Measurements from ENCODE around the gene OCIAD2. TPM values are rescaled to one million over a fixed set of nuclear protein-coding genes. Genes with fewer than 3 reads are reported as not detected.
"Not testable (repeated sequence)": the region's sequence is repeated elsewhere in the genome, so short reads cannot be mapped to it uniquely, and the experiment has no call there.

Gene OCIAD2
- total RNA-seq, 1 experiment from 2014 or later, result 10.5 TPM

- no peak overlapping the region for H3K4me3 ChIP-seq (ENCODE audit: low read depth, low read length)
- no peak for TF ChIP-seq CTCF (IDR thresholded peaks at IDR 0.05; ENCODE audit: insufficient read depth in 1 of 2, low read depth in 1 of 2, low read length in 1 of 2, severe bottlenecking in 1 of 2, unreplicated experiment in 1 of 2)
- BruUV-seq (replicated peaks), result no TSS peak
- H3K4me1 ChIP-seq, result no peaks in the 10 kb centered on the region
- intact Hi-C loops (cut with micrococcal nuclease; ENCODE audit: unreplicated experiment), result no loop called here
- 0 out of 2 replicates have a peak, but pooled peaks cover 3% of the 10 kb centered on the region for H3K9me3 ChIP-seq
- POLR2A ChIA-PET, result no interaction called here
- H3K27ac Mint-ChIP-seq (ENCODE audit: unreplicated experiment), result no peak overlapping the region
- H3K4me3 Mint-ChIP-seq (ENCODE audit: unreplicated experiment), result no peak overlapping the region
- no peaks in the 10 kb centered on the region for H3K27me3 Mint-ChIP-seq (ENCODE audit: insufficient read depth, unreplicated experiment)
- no peaks in the 10 kb centered on the region for H3K4me1 Mint-ChIP-seq (ENCODE audit: low read depth, unreplicated experiment)
- no peaks in the 10 kb centered on the region for H3K9me3 Mint-ChIP-seq (ENCODE audit: unreplicated experiment)
- CTCF ChIA-PET, result no interaction called here
- H3K36me3 Mint-ChIP-seq (ENCODE audit: insufficient read depth, unreplicated experiment), result no peaks in the 10 kb centered on the region
- no peak for DNase-seq
- H3K27me3 ChIP-seq (replicated peaks; ENCODE audit: control insufficient read depth, insufficient read depth, low read length), result no peaks in the 10 kb centered on the region
- no peaks in the 10 kb centered on the region for H3K36me3 ChIP-seq (ENCODE audit: control insufficient read depth, insufficient read depth, low read length)
Measured at GRCh38 chr4:48879561-48880442, 26.8 kb downstream of the OCIAD2 start.

- intact Hi-C loops (cut with micrococcal nuclease; ENCODE audit: unreplicated experiment), result no loop called here
- CTCF ChIA-PET, result no interaction called here
- H3K27ac Mint-ChIP-seq (ENCODE audit: unreplicated experiment), result no peak overlapping the region
- H3K9me3 Mint-ChIP-seq (ENCODE audit: unreplicated experiment), result no peaks in the 10 kb centered on the region
- no peak for DNase-seq
- Histone ChIP-seq H3K27me3 (replicated peaks; ENCODE audit: control insufficient read depth, insufficient read depth, low read length) (no peaks in the 10 kb centered on the region), H3K9me3 (0 out of 2 replicates have a peak, but pooled peaks cover 7% of the 10 kb centered on the region), H3K4me1 (no peaks in the 10 kb centered on the region), H3K36me3 (ENCODE audit: control insufficient read depth, insufficient read depth, low read length) (no peaks in the 10 kb centered on the region), H3K4me3 (ENCODE audit: low read depth, low read length) (no peak overlapping the region)
- no peak for TF ChIP-seq CTCF (IDR thresholded peaks at IDR 0.05; ENCODE audit: insufficient read depth in 1 of 2, low read depth in 1 of 2, low read length in 1 of 2, severe bottlenecking in 1 of 2, unreplicated experiment in 1 of 2)
- POLR2A ChIA-PET, result no interaction called here
- H3K27me3 Mint-ChIP-seq (ENCODE audit: insufficient read depth, unreplicated experiment), result no peaks in the 10 kb centered on the region
- no peaks in the 10 kb centered on the region for H3K36me3 Mint-ChIP-seq (ENCODE audit: insufficient read depth, unreplicated experiment)
- no peaks in the 10 kb centered on the region for H3K4me1 Mint-ChIP-seq (ENCODE audit: low read depth, unreplicated experiment)
- no peak overlapping the region for H3K4me3 Mint-ChIP-seq (ENCODE audit: unreplicated experiment)
- BruUV-seq (replicated peaks), result no TSS peak
Measured at GRCh38 chr4:48877827-48878535, 28.6 kb downstream of the OCIAD2 start.

GRCh38 chr4:48864696-48865095 lies 41.9 kb downstream of the OCIAD2 start:
- BruUV-seq (replicated peaks); H3K36me3 Mint-ChIP-seq (ENCODE audit: insufficient read depth, unreplicated experiment); POLR2A ChIA-PET; H3K27ac Mint-ChIP-seq (ENCODE audit: unreplicated experiment); H3K27me3 Mint-ChIP-seq (ENCODE audit: insufficient read depth, unreplicated experiment); DNase-seq; H3K36me3 ChIP-seq (ENCODE audit: control insufficient read depth, insufficient read depth, low read length); H3K27me3 ChIP-seq (replicated peaks; ENCODE audit: control insufficient read depth, insufficient read depth, low read length); H3K9me3 ChIP-seq; H3K4me3 ChIP-seq (ENCODE audit: low read depth, low read length); H3K4me1 ChIP-seq; intact Hi-C loops (cut with micrococcal nuclease; ENCODE audit: unreplicated experiment); H3K4me3 Mint-ChIP-seq (ENCODE audit: unreplicated experiment); H3K4me1 Mint-ChIP-seq (ENCODE audit: low read depth, unreplicated experiment); CTCF ChIA-PET: not testable (repeated sequence)
- H3K9me3 Mint-ChIP-seq (ENCODE audit: unreplicated experiment), result peaks cover 11% of the 10 kb centered on the region
